ENCODE results near the gene KLHL10. TPM values are rescaled to one million over a fixed set of nuclear protein-coding genes. Genes with fewer than 3 reads are reported as not detected.

KLHL10 gene
- total and polyA plus RNA-seq, 2 of the 4 experiments (the other 2 are of a cell fraction), result 0.18 TPM; not detected in 1

GRCh38 chr17:41814195-41814594 is 23.4 kb upstream of the KLHL10 start:
- H3K14ac ChIP-seq (replicated peaks; ENCODE audit: low read depth, low read length), result peak overlapping the region; percentile 100
- TF ChIP-seq USF2 (IDR thresholded peaks at IDR 0.05; ENCODE audit: low read depth, low read length) (no peak), MAFK (IDR thresholded peaks at IDR 0.05; ENCODE audit: low read depth, low read length) (no peak), ELK1 (IDR thresholded peaks at IDR 0.05; ENCODE audit: borderline replicate concordance, low read depth, low read length) (no peak), FOS (IDR thresholded peaks at IDR 0.05; ENCODE audit: low read depth, low read length) (no peak), CEBPB (IDR thresholded peaks at IDR 0.05; ENCODE audit: low read depth, low read length) (no peak), MXI1 (IDR thresholded peaks at IDR 0.05; ENCODE audit: borderline replicate concordance, low read depth, low read length) (no peak), RFX5 (IDR thresholded peaks at IDR 0.05; ENCODE audit: low read depth, low read length) (no peak), NFE2L2 (IDR thresholded peaks at IDR 0.05; ENCODE audit: low read depth, low read length) (no peak), BHLHE40 (IDR thresholded peaks at IDR 0.05; ENCODE audit: low read depth, low read length) (no peak), MAZ (IDR thresholded peaks at IDR 0.05; ENCODE audit: borderline replicate concordance, low read depth, low read length) (no peak), CHD1 (IDR thresholded peaks at IDR 0.05; ENCODE audit: low read depth, low read length) (no peak), RCOR1 (IDR thresholded peaks at IDR 0.05; ENCODE audit: insufficient replicate concordance, low read length) (no peak), SMC3 (IDR thresholded peaks at IDR 0.05; ENCODE audit: low read depth, low read length) (no peak), POLR2A (IDR thresholded peaks at IDR 0.05; ENCODE audit: low read depth, low read length) (no peak), CTCF (conservative IDR thresholded peaks at IDR 0.05; ENCODE audit: low read depth, low read length) (no peak), RAD21 (IDR thresholded peaks at IDR 0.05; ENCODE audit: low read length) (no peak)
- H2BK15ac ChIP-seq (ENCODE audit: low read depth, low read length), result no peak overlapping the region
- H3K4me2 ChIP-seq (ENCODE audit: low read depth, low read length), result peak overlapping the region; percentile 94
- H3K27me3 ChIP-seq (ENCODE audit: control insufficient read depth, insufficient read depth, low read length), result no peaks in the 10 kb centered on the region
- H4K5ac ChIP-seq (ENCODE audit: low read depth, low read length), result peak overlapping the region; percentile 92
- peak overlapping the region; percentile 94 for H2BK5ac ChIP-seq (ENCODE audit: low read depth, low read length, poor library complexity, severe bottlenecking)
- H3K9me3 ChIP-seq (ENCODE audit: control insufficient read depth, insufficient read depth, low read length), result no peaks in the 10 kb centered on the region
- peak overlapping the region; percentile 92 to 94; a peak in 3 of 4 replicates for H4K8ac ChIP-seq (ENCODE audit: low read depth in 2 of 2, low read length in 2 of 2)
- DNase-seq, result peak; percentile 36
- WGBS, 2 experiments (ENCODE audit: extremely low coverage in 2 of 2, insufficient read length in 1 of 2), result no CpG with 5 or more reads among the region's 1 CpG
- H3K36me3 ChIP-seq (ENCODE audit: control insufficient read depth, insufficient read depth, low read length), result peaks cover 19% of the 10 kb centered on the region
- peaks cover 52% of the 10 kb centered on the region for H4K20me1 ChIP-seq (ENCODE audit: insufficient read depth, low read length)
- H3K9me1 ChIP-seq (ENCODE audit: insufficient read depth, low read length), result peaks cover 30% of the 10 kb centered on the region
- peak overlapping the region; percentile 22 for H3K18ac ChIP-seq (ENCODE audit: low read depth, low read length)
- no TSS peak for BruUV-seq (replicated peaks)
- ChIA-PET CTCF (no interaction called here), POLR2A (ENCODE audit: unreplicated experiment) (interaction anchor here (1.2 kb wide), 1 partner anchor 10 kb away, joined by 3 read pairs; no protein-coding TSS in a partner anchor)
- peaks cover 22 to 87% of the 10 kb centered on the region in 2 experiments for H3K79me1 ChIP-seq (ENCODE audit: low read depth in 1 of 2, low read length in 2 of 2)
- peak overlapping the region; percentile 96 for H3K9ac ChIP-seq (ENCODE audit: low read depth, low read length)
- H4K91ac ChIP-seq (ENCODE audit: insufficient read depth, low read depth, low read length), result peak overlapping the region; percentile 95
- H3K27ac ChIP-seq (ENCODE audit: insufficient read depth, low read length), result peak overlapping the region; percentile 93
- H2BK120ac ChIP-seq (ENCODE audit: low read depth, low read length), result peak overlapping the region; percentile 45; the same call in 1 of the 2 replicates
- H3K23ac ChIP-seq (ENCODE audit: low read depth, low read length), result peak overlapping the region; percentile 95
- no peak overlapping the region for H2BK20ac ChIP-seq (ENCODE audit: low read depth, low read length)
- H3K56ac ChIP-seq (ENCODE audit: extremely low read depth, insufficient read depth, low read length), result peak overlapping the region; percentile 96
- in situ Hi-C loops (cut with MboI; ENCODE audit: low sequenced_read_pairs), result no loop called here
- peaks cover 23% of the 10 kb centered on the region for H3K4me1 ChIP-seq (ENCODE audit: control insufficient read depth, insufficient read depth, low read length)
- H2AK5ac ChIP-seq (ENCODE audit: low read depth, low read length), result peak overlapping the region; percentile 93
- H3K4me3 ChIP-seq (ENCODE audit: insufficient read depth, low read depth, low read length), result peak overlapping the region; percentile 88
- H2AK9ac ChIP-seq (replicated peaks; ENCODE audit: low read depth, low read length, poor library complexity), result peak overlapping the region; percentile 100
- peak overlapping the region; percentile 94 for H2AFZ ChIP-seq (replicated peaks; ENCODE audit: low read length, poor library complexity)
- dilution Hi-C loops (cut with HindIII; ENCODE audit: low sequenced_read_pairs, unreplicated experiment), result no loop called here
- ATAC-seq (ENCODE audit: low read depth), result no peak
- peak overlapping the region; percentile 100 for H3K4ac ChIP-seq (ENCODE audit: low read depth, low read length)
- intact Hi-C loops (cut with micrococcal nuclease), result no loop called here

Measured in IMR-90 (cell line).